Calu3 (cell line): ENCODE results near the gene KIRREL1. TPM values are rescaled to one million over a fixed set of nuclear protein-coding genes. Genes with fewer than 3 reads are reported as not detected.

Experiments
- BruUV-seq: library from RNA; stranded (reverse); fragments of 400-500 nt; replicated peaks from 2 replicates; lab custom pipeline; 2021; lab: Mats Ljungman, UMichigan
- CTCF ChIA-PET: fragments of 300-600 bp; sonication (Branson Sonifier 250); formaldehyde crosslinking; loops from one replicate; lab custom pipeline; 2022; ENCODE audit warnings: antibody characterized with exemption; lab: Charles Lee
- DNase-seq: peaks from one replicate; pipeline ENCODE4 v3.0.0; 2022
- H3K27ac Mint-ChIP-seq: one replicate; pipeline ENCODE4 v1.8.0; 2022; ENCODE audit warnings: mixed read lengths; ENCODE audit not compliant: unreplicated experiment
- H3K27me3 Mint-ChIP-seq: one replicate; pipeline ENCODE4 v1.8.0; 2022; ENCODE audit warnings: mixed read lengths; ENCODE audit not compliant: unreplicated experiment
- H3K36me3 Mint-ChIP-seq: one replicate; pipeline ENCODE4 v1.8.0; 2022; ENCODE audit warnings: mild to moderate bottlenecking, moderate library complexity, mixed read lengths; ENCODE audit not compliant: insufficient read depth, unreplicated experiment
- H3K4me1 Mint-ChIP-seq: one replicate; pipeline ENCODE4 v1.8.0; 2022; ENCODE audit warnings: mild to moderate bottlenecking, low read depth, mixed read lengths; ENCODE audit not compliant: unreplicated experiment
- H3K4me3 Mint-ChIP-seq: one replicate; pipeline ENCODE4 v1.8.0; 2022; ENCODE audit warnings: mild to moderate bottlenecking, low read depth, moderate library complexity, mixed read lengths; ENCODE audit not compliant: unreplicated experiment
- H3K9me3 Mint-ChIP-seq: one replicate; pipeline ENCODE4 v1.8.0; 2022; ENCODE audit warnings: low read depth, mixed read lengths; ENCODE audit not compliant: unreplicated experiment
- CTCF ChIP-seq: fragments of 200-600 bp; IDR thresholded peaks from one replicate; pipeline ENCODE4 v1.8.0; 2022; ENCODE audit warnings: antibody characterized with exemption; ENCODE audit not compliant: unreplicated experiment
- intact Hi-C: fragments of 100-400 bp; cut with micrococcal nuclease; formaldehyde crosslinking; loops from one replicate; pipeline ENCODE4 v1.10.0; 2022; ENCODE audit not compliant: unreplicated experiment
- total RNA-seq: library from RNA; stranded (reverse); gene quantifications from 2 replicates; pipeline ENCODE4 v1.2.3, GENCODE V29; 2022

Gene KIRREL1
- total RNA-seq, 1 experiment from 2014 or later, result 31.4 TPM

- BruUV-seq, result no TSS peak
- DNase-seq, result no peak
- Mint-ChIP-seq H3K36me3 (no peaks in the 10 kb centered on the region), H3K27ac (no peak overlapping the region), H3K9me3 (no peaks in the 10 kb centered on the region), H3K4me3 (no peak overlapping the region), H3K27me3 (peaks cover 17% of the 10 kb centered on the region), H3K4me1 (peaks cover 15% of the 10 kb centered on the region)
- CTCF ChIA-PET, result no interaction called here
- TF ChIP-seq CTCF, result no peak
- intact Hi-C loops, result no loop called here
Observed at GRCh38 chr1:157955857-157956256, 37.6 kb upstream of the KIRREL1 start.

- Mint-ChIP-seq H3K27me3 (peaks cover 9% of the 10 kb centered on the region), H3K4me3 (no peak overlapping the region), H3K36me3 (no peaks in the 10 kb centered on the region), H3K9me3 (no peaks in the 10 kb centered on the region), H3K27ac (no peak overlapping the region), H3K4me1 (peaks cover 12% of the 10 kb centered on the region)
- no peak for TF ChIP-seq CTCF
- intact Hi-C loops, result no loop called here
- CTCF ChIA-PET, result no interaction called here
- DNase-seq, result no peak
- no TSS peak for BruUV-seq
Observed at GRCh38 chr1:157956732-157957131, 36.7 kb upstream of the KIRREL1 start.

GRCh38 chr1:157958263-157958662 is 35.2 kb upstream of the KIRREL1 start:
- Mint-ChIP-seq H3K4me1 (peaks cover 16% of the 10 kb centered on the region), H3K4me3 (no peak overlapping the region), H3K27ac (no peak overlapping the region), H3K36me3 (no peaks in the 10 kb centered on the region), H3K9me3 (no peaks in the 10 kb centered on the region), H3K27me3 (peaks cover 9% of the 10 kb centered on the region)
- no peak for DNase-seq
- TF ChIP-seq CTCF, result no peak
- intact Hi-C loops, result no loop called here
- CTCF ChIA-PET, result interaction anchor here (1.3 kb wide), 1 partner anchor 10 kb away, joined by 3 read pairs; no protein-coding TSS in a partner anchor
- no TSS peak for BruUV-seq

- TF ChIP-seq CTCF, result no peak
- BruUV-seq, result no TSS peak
- intact Hi-C loops, result loop anchor here (10.0 kb wide), 1 partner anchor 1115 kb away; the partner anchor contains the start of gene AIM2
- CTCF ChIA-PET, result interaction anchor here (0.6 kb wide), 1 partner anchor 12 kb away, joined by 3 read pairs; no protein-coding TSS in a partner anchor
- Mint-ChIP-seq H3K9me3 (no peaks in the 10 kb centered on the region), H3K27me3 (peaks cover 9% of the 10 kb centered on the region), H3K27ac (no peak overlapping the region), H3K36me3 (no peaks in the 10 kb centered on the region), H3K4me1 (peaks cover 27% of the 10 kb centered on the region), H3K4me3 (no peak overlapping the region)
- DNase-seq, result no peak
Observed at GRCh38 chr1:157959750-157960149, 33.7 kb upstream of the KIRREL1 start.
